MM.1S (cell line): Measurements from ENCODE around the gene RIC8A.

Source experiments
- DNase-seq: peaks from one replicate; pipeline ENCODE4 v3.0.0-alpha.2; 2015
- H2AFZ ChIP-seq: fragments of 300-600 bp; sonication (generic); 2 replicates; pipeline ENCODE4 v1.6.0; 2016; ENCODE audit warnings: antibody characterized with exemption, low read length
- H3F3A ChIP-seq: fragments of 300-600 bp; sonication (generic); 2 replicates; pipeline ENCODE4 v1.6.1; 2016; ENCODE audit warnings: mild to moderate bottlenecking, antibody characterized with exemption, low read length, moderate library complexity, mixed read lengths; ENCODE audit not compliant: insufficient read depth
- H3K27ac ChIP-seq: fragments of 300-600 bp; sonication (generic); 2 replicates; pipeline ENCODE4 v1.5.1; 2016; ENCODE audit warnings: mild to moderate bottlenecking, low read length
- H3K27me3 ChIP-seq: fragments of 300-600 bp; sonication (generic); replicated peaks from 2 replicates; pipeline ENCODE4 v1.6.0; 2016; ENCODE audit warnings: low read length; ENCODE audit not compliant: insufficient read depth
- H3K36me3 ChIP-seq: fragments of 300-600 bp; sonication (generic); replicated peaks from 2 replicates; pipeline ENCODE4 v1.6.1; 2016; ENCODE audit warnings: mild to moderate bottlenecking, low read length, mixed read lengths; ENCODE audit not compliant: insufficient read depth
- H3K4me1 ChIP-seq: fragments of 300-600 bp; sonication (generic); 2 replicates; pipeline ENCODE4 v1.6.1; 2016; ENCODE audit warnings: low read length, mixed read lengths
- H3K4me2 ChIP-seq: fragments of 300-600 bp; sonication (generic); 2 replicates; pipeline ENCODE4 v1.6.0; 2016; ENCODE audit warnings: low read depth, low read length
- H3K4me3 ChIP-seq: fragments of 300-600 bp; sonication (generic); 2 replicates; pipeline ENCODE4 v1.5.1; 2016; ENCODE audit warnings: low read length, mixed read lengths
- H3K79me2 ChIP-seq: fragments of 300-600 bp; sonication (generic); 2 replicates; pipeline ENCODE4 v1.6.1; 2016; ENCODE audit warnings: mixed run types, low read length, mixed read lengths
- H3K9ac ChIP-seq: fragments of 300-600 bp; sonication (generic); 2 replicates; pipeline ENCODE4 v1.6.1; 2016; ENCODE audit warnings: low read length, mixed read lengths
- H3K9me2 ChIP-seq: fragments of 300-600 bp; sonication (generic); replicated peaks from 2 replicates; pipeline ENCODE4 v1.6.1; 2016; ENCODE audit warnings: mild to moderate bottlenecking, low read length, mixed read lengths; ENCODE audit not compliant: insufficient read depth
- H3K9me3 ChIP-seq: fragments of 300-600 bp; sonication (generic); replicated peaks from 2 replicates; pipeline ENCODE4 v1.6.1; 2016; ENCODE audit warnings: mild to moderate bottlenecking, low read length, mixed read lengths; ENCODE audit not compliant: insufficient read depth
- H4K20me1 ChIP-seq: fragments of 300-600 bp; sonication (generic); 2 replicates; pipeline ENCODE4 v1.6.1; 2016; ENCODE audit warnings: mild to moderate bottlenecking, low read length, moderate library complexity, mixed read lengths; ENCODE audit not compliant: insufficient read depth
- EZH2 ChIP-seq: fragments of 300-600 bp; sonication (generic); optimal IDR thresholded peaks from 2 replicates; pipeline ENCODE3; 2017; ENCODE audit warnings: low read depth, mild to moderate bottlenecking, antibody characterized with exemption, low read length, mixed read lengths
- EZH2phosphoT487 ChIP-seq: fragments of 300-600 bp; sonication (generic); IDR thresholded peaks from 2 replicates; pipeline ENCODE4 v1.6.1; 2018; ENCODE audit warnings: antibody characterized with exemption, low read length
- TF ChIP-seq, protein P1 (sequence below): fragments of 300-600 bp; sonication (generic); IDR thresholded peaks from 2 replicates; pipeline ENCODE4 v1.5.1; 2016; ENCODE audit warnings: antibody characterized with exemption, low read length, mixed read lengths

The RIC8A gene

DNA sequence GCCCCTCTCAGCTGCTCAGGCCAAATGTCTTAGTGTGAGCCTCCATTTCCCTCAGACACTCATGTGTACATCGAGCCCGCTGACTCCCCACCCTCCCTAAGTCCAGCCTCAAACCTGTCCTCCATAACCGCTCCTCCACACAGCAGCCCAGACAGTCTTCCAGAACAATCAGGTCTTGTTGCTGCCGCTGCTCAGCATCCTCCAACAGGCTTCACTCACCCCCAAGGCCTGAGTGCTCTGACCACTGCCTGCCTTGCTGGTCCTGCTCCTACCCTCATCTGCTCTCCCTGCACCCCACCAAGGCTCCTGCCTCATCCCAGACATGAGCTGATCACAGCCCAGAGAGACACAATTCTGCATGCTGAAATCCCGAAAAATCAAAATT, 46.4 kb downstream of the RIC8A start:
- no peaks in the 10 kb centered on the region; the same call in 1 of the 2 replicates for H3F3A ChIP-seq
- H3K79me2 ChIP-seq: no peaks in the 10 kb centered on the region
- H3K9me3 ChIP-seq: no peaks in the 10 kb centered on the region
- DNase-seq: no peak
- H3K9me2 ChIP-seq: no peaks in the 10 kb centered on the region
- H3K36me3 ChIP-seq: 0 out of 2 replicates have a peak, but pooled peaks cover 3% of the 10 kb centered on the region
- H3K27me3 ChIP-seq: no peaks in the 10 kb centered on the region
- H4K20me1 ChIP-seq: no peaks in the 10 kb centered on the region
- no peak overlapping the region for H2AFZ ChIP-seq
- H3K9ac ChIP-seq: no peak overlapping the region
- no peaks in the 10 kb centered on the region for H3K4me1 ChIP-seq
- no peak overlapping the region for H3K27ac ChIP-seq
- no peak overlapping the region for H3K4me3 ChIP-seq
- no peak overlapping the region for H3K4me2 ChIP-seq
- TF ChIP-seq EZH2phosphoT487 (no peak), EZH2 (no peak)
- TF ChIP-seq, protein P1, sequence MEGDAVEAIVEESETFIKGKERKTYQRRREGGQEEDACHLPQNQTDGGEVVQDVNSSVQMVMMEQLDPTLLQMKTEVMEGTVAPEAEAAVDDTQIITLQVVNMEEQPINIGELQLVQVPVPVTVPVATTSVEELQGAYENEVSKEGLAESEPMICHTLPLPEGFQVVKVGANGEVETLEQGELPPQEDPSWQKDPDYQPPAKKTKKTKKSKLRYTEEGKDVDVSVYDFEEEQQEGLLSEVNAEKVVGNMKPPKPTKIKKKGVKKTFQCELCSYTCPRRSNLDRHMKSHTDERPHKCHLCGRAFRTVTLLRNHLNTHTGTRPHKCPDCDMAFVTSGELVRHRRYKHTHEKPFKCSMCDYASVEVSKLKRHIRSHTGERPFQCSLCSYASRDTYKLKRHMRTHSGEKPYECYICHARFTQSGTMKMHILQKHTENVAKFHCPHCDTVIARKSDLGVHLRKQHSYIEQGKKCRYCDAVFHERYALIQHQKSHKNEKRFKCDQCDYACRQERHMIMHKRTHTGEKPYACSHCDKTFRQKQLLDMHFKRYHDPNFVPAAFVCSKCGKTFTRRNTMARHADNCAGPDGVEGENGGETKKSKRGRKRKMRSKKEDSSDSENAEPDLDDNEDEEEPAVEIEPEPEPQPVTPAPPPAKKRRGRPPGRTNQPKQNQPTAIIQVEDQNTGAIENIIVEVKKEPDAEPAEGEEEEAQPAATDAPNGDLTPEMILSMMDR: no peak

DNA sequence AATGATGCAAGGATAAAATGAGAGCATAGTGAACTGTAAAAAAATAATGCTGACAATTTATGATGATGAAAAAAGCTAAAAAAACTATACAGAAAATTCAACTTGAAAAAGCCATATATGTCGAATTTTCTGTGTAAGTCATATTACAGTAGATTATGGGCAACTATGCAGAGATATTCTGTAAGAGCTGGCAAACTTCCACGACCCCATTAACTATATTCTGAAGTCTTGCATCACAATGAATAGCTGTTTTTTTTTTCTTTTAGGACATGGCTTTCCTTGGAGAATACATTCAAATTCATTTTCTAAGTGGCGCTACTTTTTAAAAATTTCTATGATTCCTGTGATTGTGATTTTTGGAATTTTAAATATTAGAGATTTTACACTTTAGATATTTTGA, 47.7 kb downstream of the RIC8A start:
- no peak for DNase-seq
- Histone ChIP-seq H3K79me2 (no peaks in the 10 kb centered on the region), H3K4me1 (no peaks in the 10 kb centered on the region), H3K27me3 (no peaks in the 10 kb centered on the region), H3F3A (no peaks in the 10 kb centered on the region), H2AFZ (no peak overlapping the region), H3K9me2 (no peaks in the 10 kb centered on the region), H3K27ac (no peak overlapping the region), H3K36me3 (no peaks in the 10 kb centered on the region), H4K20me1 (no peaks in the 10 kb centered on the region), H3K9me3 (no peaks in the 10 kb centered on the region), H3K9ac (no peak overlapping the region), H3K4me2 (no peak overlapping the region), H3K4me3 (no peak overlapping the region)
- TF ChIP-seq EZH2 (no peak), EZH2phosphoT487 (no peak)
- TF ChIP-seq, protein P1: no peak

DNA sequence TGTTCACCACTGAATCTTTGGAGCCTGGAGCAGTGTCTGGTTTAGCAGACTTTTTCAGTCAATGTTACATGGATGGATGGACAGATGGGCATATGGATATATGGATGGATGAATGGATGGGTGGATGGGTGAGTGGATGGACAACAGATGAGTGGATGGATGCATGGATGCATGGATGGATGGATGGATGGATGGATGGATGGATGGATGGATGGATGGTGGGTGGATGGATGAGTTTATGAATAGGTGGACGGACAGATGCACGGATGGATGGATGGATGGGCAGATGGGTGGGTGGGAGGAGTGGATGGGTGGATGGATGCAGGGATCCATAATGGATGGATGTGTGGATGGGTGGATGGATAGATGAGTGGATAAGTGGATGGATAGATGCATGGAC, 48.3 kb downstream of the RIC8A start:
- H3K9ac ChIP-seq: no peak overlapping the region
- H3F3A ChIP-seq: no peaks in the 10 kb centered on the region
- H2AFZ ChIP-seq: no peak overlapping the region
- H3K27ac ChIP-seq: no peak overlapping the region
- no peaks in the 10 kb centered on the region for H3K9me2 ChIP-seq
- no peak for DNase-seq
- H3K79me2 ChIP-seq: no peaks in the 10 kb centered on the region
- H3K4me1 ChIP-seq: no peaks in the 10 kb centered on the region
- H3K9me3 ChIP-seq: no peaks in the 10 kb centered on the region
- H3K4me2 ChIP-seq: no peak overlapping the region
- H3K36me3 ChIP-seq: no peaks in the 10 kb centered on the region
- H3K27me3 ChIP-seq: no peaks in the 10 kb centered on the region
- no peaks in the 10 kb centered on the region for H4K20me1 ChIP-seq
- no peak overlapping the region for H3K4me3 ChIP-seq
- TF ChIP-seq, protein P1: no peak
- no peak for TF ChIP-seq EZH2phosphoT487
- TF ChIP-seq EZH2: no peak
